Head of caudate nucleus (tissue), 42 donors: Measurements from ENCODE around the gene AHCY.
"Not testable (repeated sequence)": the region's sequence is repeated elsewhere in the genome, so short reads cannot be mapped to it uniquely, and the experiment has no call there.

Source experiments
- DNase-seq, 42 donors: peaks; one replicate each; pipeline versions ENCODE4 v3.0.0 to v3.0.0-alpha.2; 2020 to 2021; ENCODE audit warnings: mixed read lengths in 7 of 42
- intact Hi-C: fragments of 100-400 bp; cut with DNase I; formaldehyde crosslinking; loops from one replicate; pipeline ENCODE4 v1.15.0; 2022

Gene AHCY

GRCh38 chr20:34328928-34329677 lies 25.9 kb upstream of the AHCY start:
- DNase-seq, result no peak
- intact Hi-C loops, result no loop called here

DNA sequence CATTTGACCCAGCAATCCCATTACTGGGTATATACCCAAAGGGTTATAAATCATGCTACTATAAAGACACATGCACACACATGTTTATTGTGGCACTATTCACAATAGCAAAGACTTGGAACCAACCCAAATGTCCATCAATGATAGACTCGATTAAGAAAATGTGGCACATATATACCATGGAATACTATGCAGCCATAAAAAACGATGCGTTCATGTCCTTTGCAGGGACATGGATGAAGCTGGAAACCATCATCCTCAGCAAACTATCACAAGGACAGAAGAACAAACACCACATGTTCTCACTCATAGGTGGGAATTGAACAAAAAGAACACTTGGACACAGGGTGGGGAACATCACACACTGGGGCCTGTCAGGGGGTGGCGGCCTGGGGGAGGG lies 25.1 kb upstream of the AHCY start:
- intact Hi-C loops, DNase-seq: not testable (repeated sequence)

GRCh38 chr20:34324541-34324940 lies 21.4 kb upstream of the AHCY start:
- DNase-seq, result no peak
- intact Hi-C loops, result no loop called here

DNA sequence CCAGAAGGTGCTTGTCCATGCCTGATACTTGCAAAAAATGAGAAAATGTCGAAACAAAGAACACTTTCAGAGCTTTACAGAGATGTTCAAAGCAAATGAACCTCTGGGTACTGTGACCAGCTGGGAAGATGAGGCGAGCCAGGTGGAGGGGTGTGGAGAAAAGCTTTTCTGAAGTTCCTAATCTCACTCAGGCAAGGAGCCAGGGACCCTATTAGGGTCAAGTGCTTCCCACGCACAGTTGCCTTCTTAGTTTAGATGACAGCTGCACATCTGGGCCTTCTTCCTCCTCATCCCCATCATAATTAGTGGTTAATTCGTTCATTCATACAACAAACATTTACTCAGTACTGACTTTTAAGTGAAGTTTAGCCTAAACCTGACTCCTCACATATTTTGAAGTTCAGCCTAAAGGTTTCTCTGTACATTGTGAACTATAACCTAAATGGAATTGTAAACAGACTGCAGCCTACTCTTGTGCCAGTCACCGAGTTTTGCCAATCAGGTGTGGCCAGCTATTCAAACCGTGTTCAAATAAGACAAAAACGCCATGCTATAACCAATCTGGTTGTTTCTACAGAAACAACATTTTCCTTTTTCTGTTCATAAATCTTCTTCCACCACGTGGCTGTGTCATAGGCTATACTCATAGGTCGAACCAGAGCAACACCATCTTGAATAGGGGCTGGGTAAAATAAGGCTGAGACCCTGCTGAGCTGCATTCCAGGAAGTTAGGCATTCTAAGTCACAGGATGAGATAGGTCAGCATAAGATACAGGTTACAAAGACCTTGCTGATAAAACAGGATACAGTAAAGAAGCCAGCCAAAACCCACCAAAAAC lies 19.3 kb upstream of the AHCY start:
- intact Hi-C loops, result no loop called here

DNA sequence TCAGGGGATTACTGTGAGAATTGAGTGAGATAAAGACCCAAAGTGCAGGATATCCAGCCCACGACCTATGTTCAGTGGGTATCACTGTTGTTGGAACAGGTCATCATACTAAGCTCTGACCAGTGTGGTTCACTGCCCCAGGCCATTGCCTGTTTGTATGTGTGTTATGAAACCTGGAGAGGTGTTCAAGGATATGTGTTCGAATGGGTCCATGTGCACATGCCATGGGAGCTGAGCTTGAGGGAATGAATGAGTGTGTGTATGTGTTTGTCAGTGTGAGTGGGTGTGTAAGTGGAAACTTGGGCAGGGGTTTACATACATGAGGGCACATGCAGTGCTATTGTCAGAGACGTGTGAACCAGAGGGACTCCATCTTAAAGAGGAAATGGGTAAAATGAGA lies 17.7 kb upstream of the AHCY start:
- intact Hi-C loops, result no loop called here

More for the DNA sequence above, 19.3 kb upstream of the AHCY start:
- DNase-seq, result no peak

DNA sequence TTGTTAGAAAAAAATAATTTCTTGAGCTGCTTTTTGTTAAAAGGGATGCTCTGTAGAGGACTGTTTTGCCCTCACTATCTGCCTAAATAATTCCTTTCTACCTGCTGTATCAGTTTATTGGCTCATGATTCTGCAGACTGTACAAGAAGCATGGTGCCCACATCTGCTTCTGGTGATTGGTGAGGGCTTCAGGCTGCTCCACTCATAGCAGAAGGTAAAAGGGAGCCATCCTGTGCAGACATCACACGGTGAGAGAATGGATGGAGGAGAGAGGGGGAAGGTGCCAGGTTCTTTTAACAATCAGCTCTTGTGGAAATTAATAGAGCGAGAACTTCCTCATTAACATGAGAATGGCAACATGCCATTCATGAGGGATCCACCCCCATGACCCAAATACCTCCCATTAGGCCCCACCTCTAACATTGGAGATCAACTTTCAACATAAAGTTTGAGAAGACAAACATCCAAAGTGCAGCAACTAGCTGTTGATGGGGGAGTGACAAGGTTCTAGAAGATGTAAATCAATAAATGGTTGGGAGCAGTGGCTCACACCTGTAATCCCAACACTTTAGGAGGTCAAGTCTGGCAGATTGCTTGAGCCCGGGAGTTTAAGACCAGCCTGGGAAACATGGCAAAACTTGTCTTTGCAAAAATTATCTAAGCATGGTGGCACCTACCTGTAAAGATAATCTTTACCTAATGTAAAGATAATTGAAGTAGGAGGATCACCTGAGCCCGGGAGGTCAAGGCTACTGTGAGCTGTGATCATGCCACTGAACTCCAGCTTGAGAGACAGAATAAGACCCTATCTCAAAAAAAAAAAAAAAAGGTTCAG lies 15.7 kb upstream of the AHCY start:
- intact Hi-C loops, result loop anchor here (10.0 kb wide), 1 partner anchor 196 kb away; the partner anchor contains the start of gene DYNLRB1
- no peak for DNase-seq

More for the DNA sequence above, 17.7 kb upstream of the AHCY start:
- DNase-seq, result no peak

GRCh38 chr20:34316196-34316814 lies 13.2 kb upstream of the AHCY start:
- intact Hi-C loops, result loop anchor here (10.0 kb wide), 1 partner anchor 198 kb away; the partner anchor contains the start of gene DYNLRB1
- no peak for DNase-seq

GRCh38 chr20:34315236-34315635 lies 12.1 kb upstream of the AHCY start:
- no peak for DNase-seq
- intact Hi-C loops, result loop anchor here (10.0 kb wide), 1 partner anchor 200 kb away; the partner anchor contains the start of gene DYNLRB1

DNA sequence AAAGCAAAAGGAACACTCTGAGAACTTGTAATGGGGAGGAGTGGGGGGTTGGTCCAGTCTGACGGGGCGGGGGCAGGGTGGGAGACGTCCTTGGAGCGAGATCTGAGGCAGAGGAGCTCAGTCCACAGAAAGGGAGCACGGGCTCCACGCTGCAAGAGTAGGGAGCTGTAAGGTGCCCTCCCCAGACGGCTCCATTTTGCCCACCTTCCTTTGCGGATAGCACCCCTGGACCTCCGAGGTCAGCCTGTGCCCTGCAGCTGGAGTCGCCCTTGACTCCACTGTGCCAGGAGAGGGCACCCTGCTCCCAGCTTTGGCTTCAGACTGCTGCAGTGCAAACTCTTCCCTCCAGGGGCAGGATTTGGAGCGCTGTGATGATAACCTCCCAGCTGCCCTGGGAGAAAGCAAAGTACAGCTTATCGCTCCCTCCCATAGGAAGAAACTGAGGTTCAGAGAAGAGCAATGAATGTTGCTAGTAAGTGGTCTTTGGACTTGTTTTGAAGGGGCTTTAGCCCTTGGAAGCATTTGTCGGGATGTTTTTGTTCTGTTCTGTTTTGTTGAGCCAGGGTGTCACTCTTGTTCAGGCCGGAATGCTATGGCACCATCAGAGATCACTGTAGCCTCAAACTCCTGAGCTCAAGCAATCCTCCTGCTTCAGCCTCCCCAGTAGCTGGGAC lies 9.5 kb upstream of the AHCY start:
- intact Hi-C loops, result loop anchor here (2.0 to 10.0 kb wide), 2 partner anchors 164 to 202 kb away; partner anchors contain the start of gene DYNLRB1
- DNase-seq, result peak; percentile 84 to 97 (median 92)

GRCh38 chr20:34312024-34312460 lies 8.9 kb upstream of the AHCY start:
- intact Hi-C loops, result loop anchor here (2.0 to 10.0 kb wide), 2 partner anchors 165 to 203 kb away; partner anchors contain the start of gene DYNLRB1
- peak in 2 of 42 donors; percentile 27 to 44 for DNase-seq

DNA sequence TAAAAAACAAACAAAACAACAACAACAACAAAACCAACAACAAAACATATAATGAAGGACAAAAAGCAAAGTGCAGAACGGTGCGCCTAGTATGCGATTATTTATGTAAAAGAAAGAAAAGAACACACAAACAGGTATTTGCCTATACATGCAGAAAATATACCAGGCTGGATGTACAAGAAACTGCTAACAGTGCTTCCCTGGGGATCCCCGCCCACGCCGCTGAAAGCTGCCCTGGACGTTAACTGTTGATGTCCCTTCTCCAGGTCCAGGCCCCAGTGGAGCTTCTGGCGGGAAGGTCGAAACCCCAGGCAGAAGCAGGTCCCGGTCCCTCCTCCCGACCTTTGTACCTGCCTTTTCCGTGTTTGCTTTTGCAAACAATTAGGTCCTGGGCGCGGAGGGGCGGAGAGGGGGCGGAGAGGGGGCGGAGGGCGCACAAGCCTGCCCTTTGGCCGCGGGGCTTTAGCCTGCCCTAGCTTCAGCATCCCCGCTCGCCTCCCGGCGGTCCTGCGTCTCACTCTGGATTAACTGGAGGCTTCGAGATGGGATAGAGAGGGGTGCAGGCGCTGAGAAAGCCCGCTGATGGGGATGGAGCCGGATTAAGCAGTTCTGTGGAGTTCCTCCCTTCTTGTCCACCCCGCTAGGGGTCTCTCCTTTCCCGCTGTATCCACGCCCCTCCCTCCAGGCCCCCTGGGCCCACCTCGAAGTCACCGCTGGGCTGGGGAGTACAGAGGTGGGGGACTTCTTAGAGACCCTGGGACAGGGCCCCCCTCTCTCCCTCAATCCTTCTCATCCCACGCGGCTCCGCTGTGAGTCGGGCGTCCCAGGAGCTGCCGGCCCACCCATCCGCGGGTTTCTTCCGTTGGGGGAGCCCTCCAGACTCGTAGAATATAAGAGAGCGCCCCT lies 8.2 kb upstream of the AHCY start:
- intact Hi-C loops, result loop anchor here (2.0 to 10.0 kb wide), 2 partner anchors 165 to 203 kb away; partner anchors contain the start of gene DYNLRB1
- peak in 22 of 42 donors; percentile 8 to 69 (median 34) for DNase-seq

DNA sequence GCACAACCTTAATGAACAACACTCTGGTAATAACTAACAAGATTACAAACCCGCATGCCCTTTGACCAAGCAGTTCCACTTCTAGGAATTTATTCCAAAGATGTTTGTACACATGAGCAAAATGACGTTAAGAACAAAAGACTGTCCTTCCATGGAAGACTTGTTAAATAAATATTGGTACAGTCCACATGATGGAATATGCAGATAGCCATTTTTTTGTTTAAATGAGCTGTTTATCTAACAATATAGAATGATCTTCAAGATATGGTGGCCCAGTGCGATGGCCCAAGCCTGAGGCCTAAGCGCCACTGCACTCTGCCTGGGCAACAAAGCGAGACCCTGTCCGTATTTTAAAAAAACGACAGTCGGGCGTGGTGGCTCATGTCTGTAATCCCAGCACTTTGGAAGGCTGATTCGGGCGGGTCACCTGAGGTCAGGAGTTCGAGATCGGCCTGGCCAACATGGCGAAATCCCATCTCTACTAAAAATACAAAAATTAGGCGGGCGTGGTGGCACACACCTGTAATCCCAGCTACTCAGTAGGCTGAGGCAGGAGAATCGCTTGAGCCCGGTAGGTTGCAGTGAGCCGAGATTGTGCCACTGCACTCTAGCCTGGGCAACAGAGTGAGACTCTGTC lies 7.4 kb upstream of the AHCY start:
- intact Hi-C loops, result loop anchor here (10.0 kb wide), 1 partner anchor 204 kb away; the partner anchor contains the start of gene DYNLRB1

DNA sequence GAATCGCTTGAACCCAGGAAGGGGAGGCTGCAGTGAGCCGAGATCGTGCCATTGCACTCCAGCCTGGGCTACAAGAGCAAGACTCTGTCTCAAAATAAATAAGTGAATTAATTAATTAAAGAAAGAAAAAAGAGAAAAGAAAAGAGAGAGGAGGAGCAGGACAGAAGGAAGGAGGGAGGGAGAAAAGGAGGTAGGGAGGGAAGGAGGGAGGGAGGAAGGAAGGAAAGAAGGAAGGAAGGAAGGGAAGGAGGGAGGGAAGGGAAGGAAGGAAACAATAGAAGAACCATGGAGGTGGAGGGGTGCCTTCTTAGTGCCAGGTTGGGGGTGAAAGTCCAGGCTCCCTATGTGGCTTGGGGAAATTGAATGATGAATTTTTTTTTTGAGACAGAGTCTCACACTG lies 6.5 kb upstream of the AHCY start:
- no peak for DNase-seq
- intact Hi-C loops, result loop anchor here (10.0 kb wide), 1 partner anchor 205 kb away; the partner anchor contains the start of gene DYNLRB1

More for the DNA sequence above, 7.4 kb upstream of the AHCY start:
- DNase-seq, result no peak

DNA sequence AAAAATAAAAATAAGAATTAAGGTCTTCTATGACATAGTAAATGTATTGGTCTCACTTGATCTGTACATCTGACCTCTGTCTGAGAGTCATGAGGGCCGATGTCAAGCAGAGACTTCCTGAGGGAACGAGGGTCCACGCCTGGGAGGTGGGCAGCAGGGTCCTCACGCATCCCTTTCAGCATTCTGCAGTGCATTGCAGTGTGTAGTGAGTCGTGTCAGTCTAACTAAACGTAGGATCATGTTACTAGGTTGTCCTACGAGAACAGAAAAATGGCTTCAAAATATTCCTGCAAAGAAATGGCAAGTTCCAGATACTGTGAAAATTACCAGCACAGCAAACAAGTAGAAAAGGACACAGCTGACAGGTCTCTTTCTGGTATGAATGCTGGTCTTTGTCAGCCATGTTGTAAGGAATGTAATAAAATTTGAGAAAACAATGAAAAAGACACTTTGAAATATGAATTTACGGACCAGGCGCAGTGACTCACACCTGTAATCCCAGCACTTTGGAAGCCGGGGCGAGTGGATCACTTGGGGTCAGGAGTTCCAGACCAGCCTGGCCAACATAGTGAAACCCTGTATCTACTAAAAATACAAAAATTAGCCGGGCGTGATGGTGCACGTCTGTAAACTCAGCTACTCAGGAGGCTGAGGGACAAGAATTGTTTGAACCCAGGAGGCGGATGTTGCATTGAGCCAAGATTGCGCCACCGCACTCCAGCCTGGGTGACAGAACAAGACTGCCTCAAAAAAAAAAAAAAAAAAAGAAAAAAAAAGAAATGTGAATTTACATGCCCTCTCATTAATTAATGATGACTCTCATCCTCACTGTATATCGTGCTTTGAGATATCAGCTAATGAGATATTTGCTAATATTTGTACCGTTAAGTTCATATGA lies 2.4 kb upstream of the AHCY start:
- intact Hi-C loops, result no loop called here
- DNase-seq, result no peak

- DNase-seq, result no peak
Observed at GRCh38 chr20:34302312-34302722, 838 bp downstream of the AHCY start.

More at GRCh38 chr20:34302312-34302722, 838 bp downstream of the AHCY start:
- intact Hi-C loops, result no loop called here
